GM21528 (cell line): ENCODE data around the gene KRTAP26-1.

Experiments
- ATAC-seq: cut with Tn5 transposase; IDR thresholded peaks from one replicate; pipeline ENCODE4 v1.9.1; 2021; ENCODE audit warnings: mild to moderate bottlenecking, moderate library complexity; ENCODE audit not compliant: unreplicated experiment, low FRiP score

KRTAP26-1 gene

GRCh38 chr21:30271611-30272010 lies 48.5 kb downstream of the KRTAP26-1 start:
- ATAC-seq, result no peak

GRCh38 chr21:30271156-30271555 lies 49.0 kb downstream of the KRTAP26-1 start:
- ATAC-seq, result no peak

GRCh38 chr21:30269803-30270530 lies 50.1 kb downstream of the KRTAP26-1 start:
- no peak for ATAC-seq
